Measurements from ENCODE around the gene GPANK1. TPM values are rescaled to one million over a fixed set of nuclear protein-coding genes. Genes with fewer than 3 reads are reported as not detected.

The GPANK1 gene
- total and polyA plus RNA-seq, 2 of the 13 experiments (the other 11 are each of a cell fraction or from before 2014, with no cell fraction given): 15.4 to 22.8 TPM

DNA sequence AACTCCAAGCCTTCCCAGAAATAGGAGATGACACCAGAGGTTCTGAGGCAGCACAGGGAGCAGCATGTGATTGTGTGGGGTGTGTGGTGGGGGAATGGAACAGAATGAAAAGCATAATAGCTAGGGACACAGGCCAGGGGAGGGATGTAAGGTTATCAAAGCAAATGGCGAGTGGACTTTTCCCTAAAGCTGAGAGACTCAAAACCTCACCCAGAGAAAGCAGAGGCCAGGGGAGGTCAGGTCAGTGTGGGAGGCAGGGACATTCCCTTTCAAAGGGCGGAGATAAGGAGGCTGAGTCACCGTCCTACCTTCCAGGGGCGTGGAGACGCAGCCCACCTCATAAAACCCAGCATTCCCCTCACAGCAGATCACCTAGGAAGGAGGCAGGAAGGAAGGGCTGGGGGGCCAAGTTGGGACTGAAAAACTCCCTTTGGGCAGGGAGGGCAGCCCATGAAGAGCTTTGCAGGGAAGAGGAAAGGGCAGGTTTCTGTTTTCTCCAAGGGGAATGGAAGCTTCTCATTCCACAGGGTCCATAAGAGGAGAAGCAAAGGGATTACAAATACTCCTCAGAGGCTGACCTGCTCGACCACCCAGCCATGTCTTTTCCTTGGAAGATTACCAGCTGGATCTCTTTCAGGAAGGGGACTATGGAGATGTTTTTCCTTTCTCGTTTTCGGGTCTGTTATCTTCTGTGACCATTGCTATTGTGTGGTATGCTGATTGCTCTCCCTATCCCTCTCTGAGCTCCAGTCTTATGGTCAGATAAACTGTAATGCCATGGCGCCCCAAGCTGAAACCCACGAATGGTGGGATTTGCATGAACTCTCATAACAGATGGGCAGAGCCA is 25.7 kb upstream of the GPANK1 start:
- in situ Hi-C loops (cut with HindIII; ENCODE audit: extremely low pct_ligation_motif_present, low pct_unique_long_range_greater_than_20kb) (no loop called here), intact Hi-C loops (cut with micrococcal nuclease; ENCODE audit: unreplicated experiment) (no loop called here)
- 86% methylated on average over 10 of the region's 10 CpGs for WGBS (ENCODE audit: low lambda C conversion rate)
- CTCF ChIA-PET (ENCODE audit: low intra/inter-chr PET ratio, low total read pairs): interaction anchor here (0.5 to 1.2 kb wide), 2 partner anchors 10 kb away, joined by 3 to 5 read pairs; partner anchors contain the start of gene LY6G5C
- FAIRE-seq (no peak), DNase-seq (ENCODE audit: low spot score) (no peak), ATAC-seq (no peak; the same call in 2 of the 3 replicates)
- no peaks in the 10 kb centered on the region for H3K27me3 ChIP-seq (ENCODE audit: control insufficient read depth in 1 of 2, insufficient read depth in 2 of 2, low read length in 2 of 2)
- H3K4me1 ChIP-seq (ENCODE audit: insufficient read depth, low read length): peaks cover 12% of the 10 kb centered on the region; the same call in 1 of the 2 replicates
- H3K9ac ChIP-seq (ENCODE audit: insufficient read depth, low read depth, low read length): no peak overlapping the region
- H3K36me3 ChIP-seq (replicated peaks in 1 of 2; ENCODE audit: control insufficient read depth in 1 of 2, insufficient read depth in 2 of 2, low read length in 2 of 2): peaks cover 60 to 73% of the 10 kb centered on the region in 2 experiments
- no peaks in the 10 kb centered on the region for H3K79me2 ChIP-seq (ENCODE audit: insufficient read depth, low read length)
- no peak overlapping the region for H2AFZ ChIP-seq (ENCODE audit: low read length)
- POLR2A ChIA-PET: interaction anchor here (0.5 to 4.9 kb wide), 4 partner anchors 12 to 77 kb away, joined by 3 to 22 read pairs (median 4); partner anchors contain the start of gene ABHD16A
- H3K4me3 ChIP-seq (replicated peaks in 1 of 3; ENCODE audit: insufficient read depth in 1 of 3, low read depth in 2 of 3, low read length in 3 of 3): no peak overlapping the region
- BruUV-seq (replicated peaks): no TSS peak
- H3K4me2 ChIP-seq (ENCODE audit: low read depth, low read length): no peak overlapping the region
- H4K20me1 ChIP-seq (ENCODE audit: insufficient read depth, low read length): no peaks in the 10 kb centered on the region
- no peaks in the 10 kb centered on the region for H3K9me3 ChIP-seq (ENCODE audit: low read length)
- H3K27ac ChIP-seq (ENCODE audit: extremely low read length, insufficient read depth, low read length): no peak overlapping the region
- TF ChIP-seq RBM39 (IDR thresholded peaks at IDR 0.05; ENCODE audit: low read depth, low read length, poor library complexity, severe bottlenecking): no peak
- no peak for TF ChIP-seq ZNF703 (CRISPR knock-in tag; IDR thresholded peaks at IDR 0.05; ENCODE audit: borderline replicate concordance)
- TF ChIP-seq ZC3H4 (CRISPR knock-in tag; IDR thresholded peaks at IDR 0.05; ENCODE audit: borderline replicate concordance): no peak
- no peak for TF ChIP-seq SALL2 (CRISPR knock-in tag; IDR thresholded peaks at IDR 0.05)
- no peak for TF ChIP-seq FIP1L1 (IDR thresholded peaks at IDR 0.05; ENCODE audit: borderline replicate concordance, insufficient read depth, low read depth, low read length)
- no peak for TF ChIP-seq USF2 (IDR thresholded peaks at IDR 0.05; ENCODE audit: low read depth, low read length)
- TF ChIP-seq USF2 (CRISPR knock-in tag; IDR thresholded peaks at IDR 0.05; ENCODE audit: borderline replicate concordance): no peak
- peak; percentile 34; the same call in 1 of the 2 replicates for TF ChIP-seq FOSL2 (CRISPR knock-in tag; IDR thresholded peaks at IDR 0.05)
- no peak for TF ChIP-seq ZNF530 (CRISPR knock-in tag; IDR thresholded peaks at IDR 0.05; ENCODE audit: low read depth)
- TF ChIP-seq HNRNPK (IDR thresholded peaks at IDR 0.05; ENCODE audit: low read depth, low read length, poor library complexity, severe bottlenecking): no peak
- no peak for TF ChIP-seq HMGA1 (CRISPR knock-in tag; conservative IDR thresholded peaks at IDR 0.05)
- TF ChIP-seq PAF1 (CRISPR knock-in tag; IDR thresholded peaks at IDR 0.05): no peak
- TF ChIP-seq ARID3A (IDR thresholded peaks at IDR 0.05; ENCODE audit: low read depth, low read length): no peak
- TF ChIP-seq, protein P1, sequence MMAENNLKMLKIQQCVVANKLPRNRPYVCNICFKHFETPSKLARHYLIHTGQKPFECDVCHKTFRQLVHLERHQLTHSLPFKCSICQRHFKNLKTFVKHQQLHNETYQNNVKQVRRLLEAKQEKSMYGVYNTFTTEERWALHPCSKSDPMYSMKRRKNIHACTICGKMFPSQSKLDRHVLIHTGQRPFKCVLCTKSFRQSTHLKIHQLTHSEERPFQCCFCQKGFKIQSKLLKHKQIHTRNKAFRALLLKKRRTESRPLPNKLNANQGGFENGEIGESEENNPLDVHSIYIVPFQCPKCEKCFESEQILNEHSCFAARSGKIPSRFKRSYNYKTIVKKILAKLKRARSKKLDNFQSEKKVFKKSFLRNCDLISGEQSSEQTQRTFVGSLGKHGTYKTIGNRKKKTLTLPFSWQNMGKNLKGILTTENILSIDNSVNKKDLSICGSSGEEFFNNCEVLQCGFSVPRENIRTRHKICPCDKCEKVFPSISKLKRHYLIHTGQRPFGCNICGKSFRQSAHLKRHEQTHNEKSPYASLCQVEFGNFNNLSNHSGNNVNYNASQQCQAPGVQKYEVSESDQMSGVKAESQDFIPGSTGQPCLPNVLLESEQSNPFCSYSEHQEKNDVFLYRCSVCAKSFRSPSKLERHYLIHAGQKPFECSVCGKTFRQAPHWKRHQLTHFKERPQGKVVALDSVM (CRISPR knock-in tag; IDR thresholded peaks at IDR 0.05): 0 out of 2 replicates have a peak, but pooled peaks have one; percentile 20
- TF ChIP-seq ZNF468 (CRISPR knock-in tag; IDR thresholded peaks at IDR 0.05): no peak
- no peak for TF ChIP-seq KDM1A (CRISPR knock-in tag; IDR thresholded peaks at IDR 0.05)
- TF ChIP-seq PHF8 (CRISPR knock-in tag; IDR thresholded peaks at IDR 0.05): no peak
- TF ChIP-seq DPF2 (CRISPR knock-in tag; IDR thresholded peaks at IDR 0.05; ENCODE audit: borderline replicate concordance, low read depth): no peak

Data from HepG2 (cell line).